ENCODE results near the gene MRPS10.

GRCh38 chr6:42229506-42230119, 12.0 kb upstream of the MRPS10 start:
- TF ChIP-seq CTCF (IDR thresholded peaks at IDR 0.05 in 2 of 3, conservative IDR thresholded peaks at IDR 0.05 in 1 of 3; ENCODE audit: control insufficient read depth in 2 of 3, extremely low read depth in 1 of 3, insufficient read depth in 1 of 3, low read depth in 3 of 3, low read length in 3 of 3) (no peak), ZNF274 (IDR thresholded peaks at IDR 0.05; ENCODE audit: insufficient read depth, insufficient read length) (no peak), ZNF24 (IDR thresholded peaks at IDR 0.05) (no peak), DPF2 (IDR thresholded peaks at IDR 0.05) (no peak), BMI1 (IDR thresholded peaks at IDR 0.05; ENCODE audit: borderline replicate concordance) (no peak)

All from GM12878 (cell line).